NCI-H1417 treated with DMSO at 0.1 percent for 48 hours (cell line): ENCODE data around the gene RPL18.
A peak's percentile ranks its signal among the peaks of the same experiment; 100 is the strongest.
"Not testable (repeated sequence)": the region's sequence is repeated elsewhere in the genome, so short reads cannot be mapped to it uniquely, and the experiment has no call there.

ENCODE experiments used
- DNase-seq: peaks from one replicate; lab custom pipeline; 2025; lab: John Stamatoyannopoulos, UW

RPL18 gene

GRCh38 chr19:48618916-48619691 is at the start of gene RPL18, which contains the start of gene SPHK2:
RPL18 (minus strand) TSS chr19:48619178; CDS start chr19:48619143, 35 bp downstream.
SPHK2 (plus strand) TSS chr19:48619506; CDS start chr19:48620515, 1,009 bp downstream.
- peak; percentile 93 for DNase-seq

GRCh38 chr19:48668761-48669160 is 49.8 kb upstream of the RPL18 start:
- DNase-seq = no peak

- DNase-seq = no peak
Observed at GRCh38 chr19:48668332-48668731, 49.4 kb upstream of the RPL18 start.

- DNase-seq = no peak
Observed at GRCh38 chr19:48665786-48666185, 46.8 kb upstream of the RPL18 start.

- DNase-seq = no peak
Observed at GRCh38 chr19:48664476-48664875, 45.5 kb upstream of the RPL18 start.

GRCh38 chr19:48663667-48664066 is 44.7 kb upstream of the RPL18 start:
- DNase-seq = no peak

GRCh38 chr19:48661711-48662090 is 42.7 kb upstream of the RPL18 start:
- DNase-seq = no peak

GRCh38 chr19:48660852-48661710 is 42.1 kb upstream of the RPL18 start:
- no peak for DNase-seq

GRCh38 chr19:48659768-48660167 is 40.8 kb upstream of the RPL18 start:
- no peak for DNase-seq

- no peak for DNase-seq
Observed at GRCh38 chr19:48658483-48658882, 39.5 kb upstream of the RPL18 start.

GRCh38 chr19:48657828-48658227 is 38.9 kb upstream of the RPL18 start:
- not testable (repeated sequence) for DNase-seq

GRCh38 chr19:48656840-48657474 is 38.0 kb upstream of the RPL18 start:
- DNase-seq = no peak

GRCh38 chr19:48654299-48655059 is 35.5 kb upstream of the RPL18 start:
- DNase-seq = no peak

GRCh38 chr19:48651683-48652048 is 32.7 kb upstream of the RPL18 start:
- DNase-seq = no peak

- no peak for DNase-seq
Observed at GRCh38 chr19:48650974-48651682, 32.1 kb upstream of the RPL18 start.

GRCh38 chr19:48648134-48648533 is 29.2 kb upstream of the RPL18 start:
- no peak for DNase-seq

- DNase-seq = no peak
Observed at GRCh38 chr19:48646722-48647216, 27.8 kb upstream of the RPL18 start.

- peak; percentile 53 for DNase-seq
Observed at GRCh38 chr19:48646001-48646721, 27.2 kb upstream of the RPL18 start, which contains the start of gene CA11. CA11 (minus strand) TSS chr19:48646187; CDS start chr19:48645632, 555 bp downstream.

GRCh38 chr19:48645620-48646000 is 26.6 kb upstream of the RPL18 start:
- no peak for DNase-seq
